HEK293T (cell line): ENCODE measurements around the gene PPP6R3.

Source experiments
- CTCF ChIA-PET: fragments of 350-600 bp; formaldehyde crosslinking; extraction: SDS; loops from one replicate; lab custom pipeline; 2021; ENCODE audit warnings: antibody characterized with exemption, inconsistent platforms; lab: Yijun Ruan, JAX
- POLR2A ChIA-PET: fragments of 350-600 bp; formaldehyde crosslinking; extraction: SDS; loops from one replicate; lab custom pipeline; 2020; ENCODE audit warnings: antibody characterized with exemption, inconsistent platforms; lab: Yijun Ruan, JAX
- DNase-seq: peaks from one replicate; pipeline ENCODE4 v3.0.0; 2012; ENCODE audit warnings: mixed read lengths; ENCODE audit errors: extremely low spot score
- ARNT ChIP-seq: fragments of 450-650 bp; IDR thresholded peaks from 2 replicates; pipeline ENCODE4 v1.6.1; 2017; ENCODE audit warnings: mild to moderate bottlenecking
- BHLHE40 ChIP-seq: fragments of 450-650 bp; IDR thresholded peaks from 2 replicates; pipeline ENCODE4 v1.6.1; 2016; ENCODE audit warnings: mild to moderate bottlenecking, moderate library complexity, borderline replicate concordance
- CTBP1 ChIP-seq: fragments of 450-650 bp; IDR thresholded peaks from 2 replicates; pipeline ENCODE4 v1.6.1; 2016; ENCODE audit warnings: borderline replicate concordance
- ELF4 ChIP-seq: fragments of 450-650 bp; IDR thresholded peaks from 2 replicates; pipeline ENCODE4 v1.6.1; 2017; ENCODE audit warnings: antibody characterized with exemption
- FOXA1 ChIP-seq: fragments of 450-650 bp; IDR thresholded peaks from 2 replicates; pipeline ENCODE4 v1.6.1; 2016; ENCODE audit warnings: mild to moderate bottlenecking
- FOXK2 ChIP-seq: fragments of 450-650 bp; IDR thresholded peaks from 2 replicates; pipeline ENCODE4 v1.6.1; 2016; ENCODE audit warnings: mild to moderate bottlenecking
- FOXM1 ChIP-seq: fragments of 450-650 bp; IDR thresholded peaks from 2 replicates; pipeline ENCODE4 v1.6.1; 2017; ENCODE audit warnings: mild to moderate bottlenecking, borderline replicate concordance
- HDGF ChIP-seq: fragments of 450-650 bp; IDR thresholded peaks from 2 replicates; pipeline ENCODE4 v1.6.1; 2017; ENCODE audit warnings: antibody characterized with exemption, borderline replicate concordance
- L3MBTL2 ChIP-seq: fragments of 450-650 bp; conservative IDR thresholded peaks from 2 replicates; pipeline ENCODE4 v1.6.1; 2016; ENCODE audit warnings: mild to moderate bottlenecking
- LEF1 ChIP-seq: fragments of 450-650 bp; IDR thresholded peaks from 2 replicates; pipeline ENCODE4 v1.6.1; 2017; ENCODE audit warnings: mild to moderate bottlenecking, borderline replicate concordance
- NFRKB ChIP-seq: fragments of 450-650 bp; IDR thresholded peaks from 2 replicates; pipeline ENCODE4 v1.6.1; 2016; ENCODE audit warnings: mild to moderate bottlenecking, moderate library complexity
- PKNOX1 ChIP-seq: fragments of 450-650 bp; IDR thresholded peaks from 2 replicates; pipeline ENCODE4 v1.6.1; 2016
- SP1 ChIP-seq: fragments of 450-650 bp; IDR thresholded peaks from 2 replicates; pipeline ENCODE4 v1.6.1; 2017
- SUZ12 ChIP-seq: fragments of 450-650 bp; IDR thresholded peaks from 2 replicates; pipeline ENCODE4 v1.6.1; 2016; ENCODE audit warnings: mild to moderate bottlenecking
- TARDBP ChIP-seq: fragments of 450-650 bp; IDR thresholded peaks from 2 replicates; pipeline ENCODE4 v1.6.1; 2016
- ZNF384 ChIP-seq: fragments of 450-650 bp; IDR thresholded peaks from 2 replicates; pipeline ENCODE4 v1.6.1; 2016

The PPP6R3 gene

GRCh38 chr11:68429661-68430060 lies 30.9 kb upstream of the PPP6R3 start:
- no peak for DNase-seq
- TF ChIP-seq PKNOX1: no peak
- no peak for TF ChIP-seq FOXA1
- no peak for TF ChIP-seq CTBP1
- TF ChIP-seq L3MBTL2: no peak
- TF ChIP-seq ARNT: no peak
- no peak for TF ChIP-seq LEF1
- no peak for TF ChIP-seq SP1
- TF ChIP-seq NFRKB: no peak
- TF ChIP-seq FOXM1: no peak
- no peak for TF ChIP-seq ZNF384
- no peak for TF ChIP-seq HDGF
- TF ChIP-seq ELF4: no peak
- no peak for TF ChIP-seq TARDBP
- TF ChIP-seq BHLHE40: no peak
- no peak for TF ChIP-seq SUZ12
- no peak for TF ChIP-seq FOXK2
- ChIA-PET POLR2A (no interaction called here), CTCF (no interaction called here)

GRCh38 chr11:68430384-68430783 lies 30.2 kb upstream of the PPP6R3 start:
- DNase-seq: no peak
- TF ChIP-seq PKNOX1 (no peak), NFRKB (no peak), HDGF (no peak), L3MBTL2 (no peak), SUZ12 (no peak)
- POLR2A ChIA-PET: no interaction called here
- CTCF ChIA-PET: no interaction called here

- TF ChIP-seq ZNF384 (no peak), ARNT (no peak), FOXA1 (no peak), TARDBP (no peak), NFRKB (no peak), FOXK2 (no peak), PKNOX1 (no peak), L3MBTL2 (no peak), BHLHE40 (no peak), ELF4 (no peak), SUZ12 (no peak), HDGF (no peak)
- no peak for DNase-seq
- CTCF ChIA-PET: no interaction called here
- POLR2A ChIA-PET: no interaction called here
Measured at GRCh38 chr11:68430801-68431200, 29.8 kb upstream of the PPP6R3 start.

GRCh38 chr11:68431984-68432645 lies 28.4 kb upstream of the PPP6R3 start:
- no peak for DNase-seq
- POLR2A ChIA-PET: no interaction called here
- CTCF ChIA-PET: no interaction called here
- TF ChIP-seq FOXA1 (no peak), FOXM1 (no peak), HDGF (no peak), SP1 (no peak), CTBP1 (no peak), PKNOX1 (no peak), FOXK2 (no peak), ARNT (no peak), BHLHE40 (no peak), NFRKB (no peak), ZNF384 (no peak), TARDBP (no peak), SUZ12 (no peak)

GRCh38 chr11:68432874-68433273 lies 27.7 kb upstream of the PPP6R3 start:
- ChIA-PET POLR2A (no interaction called here), CTCF (no interaction called here)
- TF ChIP-seq PKNOX1 (no peak), ZNF384 (no peak), HDGF (no peak), L3MBTL2 (no peak), ELF4 (no peak), FOXK2 (no peak), NFRKB (no peak), SUZ12 (no peak), LEF1 (no peak), BHLHE40 (no peak), FOXA1 (no peak), ARNT (no peak), TARDBP (no peak), SP1 (no peak), FOXM1 (no peak), CTBP1 (no peak)
- DNase-seq: no peak
